ENCODE measurements around the gene PHOX2B.

The PHOX2B gene

DNA sequence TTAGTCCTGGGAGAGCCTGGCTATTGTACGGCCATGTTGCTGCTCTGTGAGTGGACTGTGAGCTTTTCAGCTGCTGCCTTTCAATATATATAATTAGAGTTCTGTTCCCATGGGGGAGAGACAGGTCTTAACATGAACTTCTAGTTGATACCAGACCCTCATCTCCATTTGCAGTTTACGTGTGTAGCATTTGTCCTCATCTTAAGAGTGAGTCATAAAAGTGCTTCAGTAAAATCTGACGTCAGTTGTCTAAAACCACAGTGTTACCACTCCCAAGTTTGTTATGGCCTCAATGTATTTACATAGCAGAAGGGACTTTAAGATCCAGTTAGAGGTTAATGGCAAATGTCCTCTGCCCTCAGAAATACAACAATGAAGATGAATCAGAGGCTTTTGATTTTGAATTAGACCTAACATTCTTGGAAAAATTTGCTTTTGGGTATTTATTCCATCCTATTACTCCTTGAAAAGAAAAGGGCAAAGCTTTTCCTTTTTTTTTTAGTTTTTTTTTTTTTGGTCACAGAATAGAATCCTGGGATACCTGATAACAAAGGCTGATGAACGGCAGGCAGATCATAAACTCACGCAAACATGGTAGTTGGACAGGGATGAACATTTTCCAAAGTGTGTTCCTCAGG, 38.6 kb downstream of the PHOX2B start:
- ATAC-seq: no peak

GRCh38 chr4:41703785-41704184, 44.7 kb downstream of the PHOX2B start:
- no peak for ATAC-seq

- no peak for ATAC-seq
These were observed 45.8 kb downstream of the PHOX2B start for GRCh38 chr4:41702770-41703169.

- ATAC-seq: no peak
These were observed 46.5 kb downstream of the PHOX2B start for GRCh38 chr4:41701983-41702382.

DNA sequence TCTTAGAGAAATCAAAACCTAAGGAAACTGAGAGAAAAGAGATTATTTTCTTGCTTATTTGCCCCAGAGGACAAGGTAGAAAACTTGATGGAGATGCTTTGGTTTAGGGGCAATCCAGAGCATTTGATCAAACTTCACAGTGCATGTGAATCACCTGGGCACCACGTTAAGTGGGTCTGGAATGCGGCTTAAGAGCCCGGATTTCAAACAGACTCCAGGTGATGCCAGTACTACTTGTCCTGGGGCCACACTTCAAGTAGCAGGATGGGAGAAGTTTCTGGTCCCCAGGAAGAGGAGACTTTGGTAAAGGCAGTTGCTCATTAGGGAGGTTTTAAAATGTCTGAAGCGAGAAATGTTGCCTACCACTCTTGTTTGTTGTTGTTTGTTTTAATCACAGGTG, 51.8 kb downstream of the PHOX2B start:
- no peak for ATAC-seq

DNA sequence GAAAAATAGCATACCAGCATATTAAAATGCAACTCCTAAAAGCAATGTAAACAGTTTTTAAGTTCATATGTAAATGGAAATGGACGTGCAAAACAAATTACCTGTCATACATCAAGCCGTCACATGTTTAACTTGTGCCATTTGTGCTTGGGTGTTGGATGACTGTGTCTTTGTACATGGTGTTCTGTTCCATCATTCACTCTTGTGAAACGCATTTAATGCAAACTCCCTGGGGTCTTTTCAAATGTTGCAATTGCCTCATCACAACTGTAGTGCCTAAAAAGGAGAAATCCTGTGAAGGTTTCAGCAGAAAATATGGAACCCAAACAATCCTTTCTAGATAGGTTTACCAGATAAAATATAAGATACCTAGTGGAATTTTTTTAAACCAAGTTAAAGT, 52.4 kb downstream of the PHOX2B start:
- no peak for ATAC-seq
